Suprapubic skin (tissue), 4 donors: ENCODE results near the gene ZBTB47.

Source experiments
- CTCF ChIP-seq, 2 donors: fragments of 200-600 bp in 1 of 2; fragments of 450-650 bp in 1 of 2; sonication (generic) in 1 of 2; IDR thresholded peaks; one replicate each; pipeline ENCODE4 v1.5.1; 2016 to 2019; ENCODE audit warnings: antibody characterized with exemption in 2 of 2, mild to moderate bottlenecking in 1 of 2, moderate library complexity in 1 of 2
- EP300 ChIP-seq: sonication (generic); formaldehyde crosslinking; IDR thresholded peaks from one replicate; pipeline ENCODE4 v1.6.1; 2017; ENCODE audit warnings: antibody characterized with exemption
- POLR2A ChIP-seq, 2 donors: fragments of 450-650 bp; IDR thresholded peaks; one replicate each; pipeline ENCODE4 v1.6.1; 2017; ENCODE audit warnings: antibody characterized with exemption in 2 of 2, mild to moderate bottlenecking in 2 of 2, moderate library complexity in 2 of 2
- POLR2AphosphoS5 ChIP-seq, 3 donors: sonication (generic); formaldehyde crosslinking; IDR thresholded peaks; one replicate each; pipeline ENCODE4 v1.6.1; 2017; ENCODE audit warnings: antibody characterized with exemption in 3 of 3

GRCh38 chr3:42666022-42666421 lies 12.5 kb downstream of the ZBTB47 start:
- TF ChIP-seq POLR2A (IDR thresholded peaks at IDR 0.05) (no peak), CTCF (IDR thresholded peaks at IDR 0.05) (no peak), POLR2AphosphoS5 (IDR thresholded peaks at IDR 0.05) (no peak), EP300 (no peak)
